Tibial artery (tissue), 4 donors: ENCODE results near the gene CDC42BPA.

Experiments
- DNase-seq, 2 donors: peaks; one replicate each; pipeline ENCODE4 v3.0.0-alpha.2; 2019
- H3K27ac ChIP-seq, 2 donors: fragments of 200-600 bp; sonication (generic) in 1 of 2; 1 replicate in 1 of 2; 2 replicates in 1 of 2; pipeline ENCODE4 v1.5.1; 2018 to 2019; ENCODE audit warnings: mild to moderate bottlenecking in 1 of 2
- H3K27me3 ChIP-seq, 2 donors: fragments of 200-600 bp; sonication (generic) in 1 of 2; one replicate each; pipeline versions ENCODE4 v1.5.1 to v1.6.0; 2016 to 2019
- H3K36me3 ChIP-seq, 3 donors: fragments of 200-600 bp; sonication (generic) in 2 of 3; one replicate each; pipeline ENCODE4 v1.5.1; 2016 to 2019; ENCODE audit warnings: mild to moderate bottlenecking in 2 of 3
- H3K4me1 ChIP-seq, 4 donors: fragments of 200-600 bp; sonication (generic) in 2 of 4; 1 replicate in 3 of 4; 2 replicates in 1 of 4; pipeline ENCODE4 v1.5.1; 2016 to 2019
- H3K4me3 ChIP-seq, 2 donors: fragments of 200-600 bp; sonication (generic) in 1 of 2; 1 replicate in 1 of 2; 2 replicates in 1 of 2; pipeline ENCODE4 v1.5.1; 2018 to 2019; ENCODE audit warnings: mild to moderate bottlenecking in 2 of 2
- H3K9me3 ChIP-seq, 3 donors: fragments of 200-600 bp; sonication (generic) in 1 of 3; one replicate each; pipeline ENCODE4 v1.5.1; 2016 to 2019
- CTCF ChIP-seq, 2 experiments: fragments of 200-600 bp in 1 of 2; fragments of 450-650 bp in 1 of 2; IDR thresholded peaks; one replicate each; pipeline ENCODE4 v1.5.1; 2017 to 2019; ENCODE audit warnings: antibody characterized with exemption in 2 of 2, mild to moderate bottlenecking in 1 of 2, moderate library complexity in 1 of 2
- intact Hi-C: fragments of 100-400 bp; cut with DNase I; formaldehyde crosslinking; loops from one replicate; pipeline ENCODE4 v1.15.0; 2023; ENCODE audit warnings: low total_unique reads

CDC42BPA gene

GRCh38 chr1:226940029-226940805 is 378.1 kb downstream of the CDC42BPA start, which contains the start of gene COQ8A:
COQ8A (plus strand) TSS chr1:226940294; CDS start chr1:226961386, 21,092 bp downstream.
- intact Hi-C loops = loop anchor here (1.0 to 5.0 kb wide), 2 partner anchors 33 to 68 kb away; partner anchors contain the start of gene PSEN2
- no peaks in the 10 kb centered on the region for H3K9me3 ChIP-seq
- peak within 1 kb of the TSS; percentile 92 to 98 for H3K27ac ChIP-seq
- no peaks in the 10 kb centered on the region for H3K36me3 ChIP-seq
- peaks cover 0 to 42% (median 31%) of the 10 kb centered on the region in 4 donors for H3K4me1 ChIP-seq
- peak within 1 kb of the TSS; percentile 64 to 77 for H3K4me3 ChIP-seq
- H3K27me3 ChIP-seq = no peaks in the 10 kb centered on the region
- no peak for TF ChIP-seq CTCF (IDR thresholded peaks at IDR 0.05)
- peak; percentile 98 to 100 for DNase-seq
